ENCODE data around the gene SEMA5A. TPM values are rescaled to one million over a fixed set of nuclear protein-coding genes. Genes with fewer than 3 reads are reported as not detected.

The SEMA5A gene
- 10.5 and 18.6 TPM in 2 replicates for total RNA-seq (2014; rRNA removed; shearing (Covaris generic))

GRCh38 chr5:9545992-9546851, at the start of gene SEMA5A:
Gene SEMA5A (minus strand): TSS chr5:9546075. CDS start chr5:9379946, 166,129 bp downstream.
- peak; percentile 60 for DNase-seq (ENCODE audit: low read depth)

- no peak for DNase-seq (ENCODE audit: low read depth)
Observed at GRCh38 chr5:9594913-9595312, 49.0 kb upstream of the SEMA5A start.

- no peak for DNase-seq (ENCODE audit: low read depth)
Observed at GRCh38 chr5:9589049-9589835, 43.4 kb upstream of the SEMA5A start.

GRCh38 chr5:9588254-9588653, 42.4 kb upstream of the SEMA5A start:
- DNase-seq (ENCODE audit: low read depth) = no peak

GRCh38 chr5:9587135-9587534, 41.3 kb upstream of the SEMA5A start:
- no peak for DNase-seq (ENCODE audit: low read depth)

GRCh38 chr5:9582406-9582805, 36.5 kb upstream of the SEMA5A start:
- no peak for DNase-seq (ENCODE audit: low read depth)

- no peak for DNase-seq (ENCODE audit: low read depth)
Observed at GRCh38 chr5:9573796-9574195, 27.9 kb upstream of the SEMA5A start.

GRCh38 chr5:9572246-9572645, 26.4 kb upstream of the SEMA5A start:
- DNase-seq (ENCODE audit: low read depth) = no peak

- DNase-seq (ENCODE audit: low read depth) = no peak
Observed at GRCh38 chr5:9570876-9571275, 25.0 kb upstream of the SEMA5A start.

GRCh38 chr5:9567039-9567438, 21.2 kb upstream of the SEMA5A start:
- DNase-seq (ENCODE audit: low read depth) = no peak

- DNase-seq (ENCODE audit: low read depth) = no peak
Observed at GRCh38 chr5:9564752-9565151, 18.9 kb upstream of the SEMA5A start.

GRCh38 chr5:9562141-9562540, 16.3 kb upstream of the SEMA5A start:
- DNase-seq (ENCODE audit: low read depth) = peak; percentile 85

- DNase-seq (ENCODE audit: low read depth) = no peak
Observed at GRCh38 chr5:9559965-9560364, 14.1 kb upstream of the SEMA5A start.

- DNase-seq (ENCODE audit: low read depth) = no peak
Observed at GRCh38 chr5:9558319-9558965, 12.6 kb upstream of the SEMA5A start.

- DNase-seq (ENCODE audit: low read depth) = peak; percentile 46
Observed at GRCh38 chr5:9557696-9558095, 11.8 kb upstream of the SEMA5A start.

- no peak for DNase-seq (ENCODE audit: low read depth)
Observed at GRCh38 chr5:9555961-9556360, 10.1 kb upstream of the SEMA5A start.

- DNase-seq (ENCODE audit: low read depth) = no peak
Observed at GRCh38 chr5:9554122-9554521, 8.2 kb upstream of the SEMA5A start.

- no peak for DNase-seq (ENCODE audit: low read depth)
Observed at GRCh38 chr5:9553561-9553960, 7.7 kb upstream of the SEMA5A start.

GRCh38 chr5:9551567-9552537, 6.0 kb upstream of the SEMA5A start:
- no peak for DNase-seq (ENCODE audit: low read depth)

- peak; percentile 46 for DNase-seq (ENCODE audit: low read depth)
Observed at GRCh38 chr5:9549941-9550340, 4.1 kb upstream of the SEMA5A start.

All from M059J (cell line).